Testis (tissue), 2 donors: ENCODE data around the gene MCTP1.

Experiments used
- POLR2A ChIP-seq: fragments of 450-650 bp; IDR thresholded peaks from one replicate; pipeline ENCODE4 v1.6.1; 2017; ENCODE audit warnings: antibody characterized with exemption, mild to moderate bottlenecking, moderate library complexity
- TF ChIP-seq, protein P1 (sequence below), 3 experiments: fragments of 450-650 bp in 2 of 3; fragments of 200-600 bp in 1 of 3; sonication (generic) in 1 of 3; IDR thresholded peaks; one replicate each; pipeline ENCODE4 v1.5.1; 2016 to 2019; ENCODE audit warnings: antibody characterized with exemption in 3 of 3, mild to moderate bottlenecking in 2 of 3, moderate library complexity in 1 of 3

GRCh38 chr5:94812232-94812631 lies 472.7 kb downstream of the MCTP1 start:
- TF ChIP-seq, protein P1, sequence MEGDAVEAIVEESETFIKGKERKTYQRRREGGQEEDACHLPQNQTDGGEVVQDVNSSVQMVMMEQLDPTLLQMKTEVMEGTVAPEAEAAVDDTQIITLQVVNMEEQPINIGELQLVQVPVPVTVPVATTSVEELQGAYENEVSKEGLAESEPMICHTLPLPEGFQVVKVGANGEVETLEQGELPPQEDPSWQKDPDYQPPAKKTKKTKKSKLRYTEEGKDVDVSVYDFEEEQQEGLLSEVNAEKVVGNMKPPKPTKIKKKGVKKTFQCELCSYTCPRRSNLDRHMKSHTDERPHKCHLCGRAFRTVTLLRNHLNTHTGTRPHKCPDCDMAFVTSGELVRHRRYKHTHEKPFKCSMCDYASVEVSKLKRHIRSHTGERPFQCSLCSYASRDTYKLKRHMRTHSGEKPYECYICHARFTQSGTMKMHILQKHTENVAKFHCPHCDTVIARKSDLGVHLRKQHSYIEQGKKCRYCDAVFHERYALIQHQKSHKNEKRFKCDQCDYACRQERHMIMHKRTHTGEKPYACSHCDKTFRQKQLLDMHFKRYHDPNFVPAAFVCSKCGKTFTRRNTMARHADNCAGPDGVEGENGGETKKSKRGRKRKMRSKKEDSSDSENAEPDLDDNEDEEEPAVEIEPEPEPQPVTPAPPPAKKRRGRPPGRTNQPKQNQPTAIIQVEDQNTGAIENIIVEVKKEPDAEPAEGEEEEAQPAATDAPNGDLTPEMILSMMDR (IDR thresholded peaks at IDR 0.05), result no peak
- no peak for TF ChIP-seq POLR2A
